ELR (cell line): Measurements from ENCODE around the gene LMAN2L.

Experiments
- DNase-seq: peaks from one replicate; pipeline ENCODE4 v3.0.0-alpha.2; 2015; ENCODE audit warnings: low read depth

LMAN2L gene

DNA sequence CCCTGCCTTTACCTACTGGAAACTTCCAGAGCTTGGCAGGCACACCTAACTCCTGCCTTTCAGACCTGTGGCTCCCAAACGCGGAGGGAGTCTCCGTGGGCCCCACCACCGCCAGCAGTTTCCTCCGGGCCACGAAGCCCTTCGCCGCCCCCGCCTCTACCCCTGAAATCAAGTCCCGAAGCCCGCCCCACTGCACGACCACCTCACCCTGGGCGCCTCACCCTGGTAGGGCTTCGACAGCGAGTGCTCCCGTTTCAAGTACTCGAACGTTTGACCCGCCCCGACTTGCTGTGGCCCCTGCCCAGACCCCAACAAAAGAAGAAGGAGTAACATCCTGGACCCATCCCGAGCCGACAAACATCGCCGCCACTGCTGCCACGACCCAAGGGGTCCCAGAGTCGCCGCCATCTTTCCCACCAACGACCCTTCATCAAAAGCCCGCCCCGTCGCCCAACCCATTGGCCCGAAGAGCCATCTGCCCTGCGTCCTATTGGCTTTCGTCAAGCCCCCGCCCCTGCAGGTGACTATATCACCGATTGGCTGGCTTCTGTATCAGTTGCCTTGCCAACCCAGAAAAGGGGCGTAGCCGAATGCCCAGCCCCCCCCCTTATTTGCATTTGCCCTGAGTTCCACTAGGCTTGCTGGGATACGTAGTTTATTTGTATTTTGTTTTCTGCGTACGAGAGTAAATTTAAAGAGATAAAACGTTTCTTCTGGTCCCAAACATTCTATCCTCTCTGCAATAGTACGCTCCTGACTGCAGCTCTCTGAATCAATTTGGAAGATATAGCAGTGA is at the start of gene LMAN2L:
TSS of gene LMAN2L (minus strand) at position 432 of the 796 bp plus-strand sequence. CDS start at position 408, 24 bp downstream.
- peak; percentile 99 for DNase-seq

DNA sequence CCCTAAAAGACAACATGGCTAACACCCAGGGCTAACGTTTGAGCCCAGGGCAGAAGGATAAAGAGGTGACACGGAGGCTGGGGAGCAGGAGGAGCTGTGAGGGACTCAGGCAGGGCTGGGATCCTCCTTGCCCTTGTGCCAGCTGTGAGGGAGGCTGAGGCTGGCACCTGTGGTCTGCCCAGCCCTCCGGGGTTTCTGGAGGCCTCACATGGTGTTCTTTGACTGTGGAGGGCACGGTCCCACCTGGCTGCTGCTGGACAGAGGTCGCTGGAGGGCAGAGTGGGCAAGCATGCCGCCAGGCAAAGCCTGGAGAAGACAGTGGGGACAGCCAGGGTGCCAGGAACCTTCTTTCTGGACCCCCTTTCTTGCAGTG is 49.4 kb upstream of the LMAN2L start:
- DNase-seq = no peak

DNA sequence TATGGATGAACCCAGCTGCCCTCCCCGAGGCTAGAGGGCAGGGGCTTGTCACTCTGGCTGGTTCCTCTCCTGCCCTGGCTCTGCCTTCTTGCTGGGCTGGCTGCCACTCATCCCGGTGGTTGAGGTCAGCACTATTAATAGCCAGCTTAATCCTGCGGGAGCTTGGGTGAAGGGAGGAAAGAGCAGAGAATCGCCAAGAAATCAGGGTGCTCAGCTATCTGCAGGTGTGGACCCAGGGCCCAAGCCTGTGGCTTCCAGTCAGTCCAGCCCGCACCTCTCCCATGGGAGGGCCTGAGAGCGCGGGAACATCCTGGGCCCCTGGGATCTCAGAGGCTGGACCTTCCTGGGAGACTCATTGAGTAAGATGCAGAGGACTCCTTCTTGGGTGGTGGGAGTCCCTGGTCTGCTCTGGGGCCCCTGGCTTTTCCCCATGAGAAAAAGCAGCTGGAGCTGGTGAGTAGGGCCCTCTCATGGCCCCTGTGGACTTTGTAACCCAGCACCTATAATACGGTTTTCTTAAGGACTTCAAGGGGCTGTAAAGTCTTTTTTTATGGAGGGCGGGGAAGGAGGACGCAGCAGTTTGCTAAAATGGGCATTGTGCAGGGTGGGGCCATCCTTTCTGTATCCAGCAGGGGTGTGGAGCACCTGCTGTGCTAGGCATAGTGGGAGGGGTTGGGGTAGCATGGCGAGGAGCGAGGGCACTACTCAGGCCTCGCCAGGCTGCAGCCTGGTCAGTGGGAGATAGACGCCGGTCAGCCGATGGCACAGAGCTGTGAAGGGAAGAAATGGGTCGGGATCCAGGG is 48.8 kb upstream of the LMAN2L start:
- no peak for DNase-seq

- no peak for DNase-seq
Measured at GRCh38 chr2:96787411-96787810, 47.5 kb upstream of the LMAN2L start.

DNA sequence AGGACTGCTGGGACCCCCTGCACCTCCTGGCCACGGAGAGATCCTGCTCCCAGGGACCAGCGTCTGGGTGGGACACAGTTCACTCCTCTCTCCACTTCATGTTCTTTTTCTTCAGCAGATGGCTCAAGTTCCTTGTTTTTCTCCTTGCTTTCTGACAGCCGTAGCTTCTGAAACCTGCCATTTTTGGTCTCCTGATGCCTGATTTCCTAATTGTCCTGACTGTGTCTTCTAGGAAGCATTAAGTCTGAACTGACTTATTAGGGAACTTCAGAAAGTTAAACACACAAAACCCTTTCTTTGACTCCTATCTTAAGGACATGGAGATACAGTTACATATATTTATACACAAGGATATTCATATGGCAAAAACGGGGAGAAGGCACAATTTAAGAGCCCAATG is 43.5 kb upstream of the LMAN2L start:
- no peak for DNase-seq

- DNase-seq = peak; percentile 16
Measured at GRCh38 chr2:96775160-96775559, 35.3 kb upstream of the LMAN2L start.

GRCh38 chr2:96773922-96774321 is 34.1 kb upstream of the LMAN2L start:
- DNase-seq = no peak

DNA sequence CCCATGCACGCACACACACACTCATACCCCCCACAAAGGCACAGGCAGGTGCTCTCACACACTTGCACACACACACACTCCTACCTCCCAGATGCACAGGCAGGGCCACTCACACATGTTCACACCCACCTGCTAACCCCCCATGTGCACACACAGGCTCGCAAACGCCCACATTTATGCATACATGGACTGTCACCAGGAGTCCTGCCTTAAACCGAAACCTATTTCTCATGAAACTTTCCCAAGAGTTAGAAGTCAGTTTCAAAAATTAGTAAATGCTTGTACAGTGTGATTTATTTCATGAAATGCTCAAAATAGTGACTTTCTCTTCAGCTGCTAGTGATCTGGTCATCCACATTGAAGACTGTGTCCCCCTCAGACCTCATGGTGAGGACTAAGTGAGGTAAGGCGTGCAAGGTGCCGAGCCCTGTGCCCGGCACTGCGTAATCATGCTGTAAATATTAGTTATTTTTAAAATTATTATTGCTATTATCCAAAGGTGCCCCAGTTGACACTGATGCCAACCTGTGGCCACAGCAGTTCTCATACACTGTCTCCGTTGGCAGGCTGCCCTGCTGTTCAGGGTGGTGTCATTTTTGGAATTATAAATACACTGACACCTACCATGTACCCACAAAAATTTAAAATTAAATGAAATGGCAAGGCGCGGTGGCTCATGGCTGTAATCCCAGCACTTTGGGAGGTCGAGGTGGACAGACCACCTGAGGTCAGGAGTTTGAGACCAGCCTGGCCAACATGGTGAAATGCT is 33.2 kb upstream of the LMAN2L start:
- no peak for DNase-seq

GRCh38 chr2:96771796-96772618 is 32.1 kb upstream of the LMAN2L start:
- DNase-seq = no peak

- DNase-seq = no peak
Measured at GRCh38 chr2:96770442-96771202, 30.8 kb upstream of the LMAN2L start.

- DNase-seq = no peak
Measured at GRCh38 chr2:96769814-96770213, 29.9 kb upstream of the LMAN2L start.

DNA sequence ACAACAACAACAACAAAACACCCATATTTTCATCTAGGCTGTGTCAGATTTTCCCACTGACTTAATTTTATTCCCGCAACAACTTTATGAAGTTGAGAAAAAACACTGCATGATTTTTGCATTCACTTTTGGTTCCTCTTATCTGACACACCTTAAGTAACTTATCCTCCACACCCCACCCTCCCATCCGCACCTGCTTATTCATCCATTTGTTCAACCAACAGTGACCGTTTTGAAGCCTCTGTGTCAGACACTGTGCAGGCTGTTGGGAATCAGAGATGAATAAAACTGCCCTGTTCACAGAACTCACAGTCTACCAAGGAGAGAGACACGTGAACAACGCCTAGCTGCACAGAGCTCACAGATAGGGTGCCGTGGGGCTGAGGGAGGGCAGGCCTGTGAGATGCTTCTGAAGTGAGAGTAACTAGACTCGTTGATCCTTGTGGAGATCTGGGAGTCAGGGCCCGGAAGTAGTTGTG is 28.3 kb upstream of the LMAN2L start:
- no peak for DNase-seq

- no peak for DNase-seq
Measured at GRCh38 chr2:96767135-96767871, 27.4 kb upstream of the LMAN2L start.

DNA sequence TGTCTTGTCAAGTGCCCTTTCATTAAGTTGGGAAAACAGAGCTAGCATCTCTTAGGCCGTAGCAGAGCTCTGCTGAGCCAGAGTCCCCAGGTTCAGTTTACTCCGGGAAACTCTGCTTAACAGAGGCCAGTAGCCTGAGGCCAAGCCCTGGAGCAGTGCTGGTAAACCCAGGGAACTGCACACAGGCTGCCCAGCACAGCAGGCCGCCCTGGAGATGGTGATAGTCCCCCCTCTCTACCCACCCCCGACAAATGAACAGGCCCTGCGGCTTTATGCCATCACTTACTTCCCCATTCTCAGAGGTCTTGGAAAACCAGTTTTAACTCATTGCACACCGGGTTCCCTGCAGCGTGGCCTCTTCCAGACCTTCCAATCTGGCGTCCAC is 24.4 kb upstream of the LMAN2L start:
- no peak for DNase-seq

GRCh38 chr2:96763511-96764252 is 23.8 kb upstream of the LMAN2L start:
- peak; percentile 42 for DNase-seq

DNA sequence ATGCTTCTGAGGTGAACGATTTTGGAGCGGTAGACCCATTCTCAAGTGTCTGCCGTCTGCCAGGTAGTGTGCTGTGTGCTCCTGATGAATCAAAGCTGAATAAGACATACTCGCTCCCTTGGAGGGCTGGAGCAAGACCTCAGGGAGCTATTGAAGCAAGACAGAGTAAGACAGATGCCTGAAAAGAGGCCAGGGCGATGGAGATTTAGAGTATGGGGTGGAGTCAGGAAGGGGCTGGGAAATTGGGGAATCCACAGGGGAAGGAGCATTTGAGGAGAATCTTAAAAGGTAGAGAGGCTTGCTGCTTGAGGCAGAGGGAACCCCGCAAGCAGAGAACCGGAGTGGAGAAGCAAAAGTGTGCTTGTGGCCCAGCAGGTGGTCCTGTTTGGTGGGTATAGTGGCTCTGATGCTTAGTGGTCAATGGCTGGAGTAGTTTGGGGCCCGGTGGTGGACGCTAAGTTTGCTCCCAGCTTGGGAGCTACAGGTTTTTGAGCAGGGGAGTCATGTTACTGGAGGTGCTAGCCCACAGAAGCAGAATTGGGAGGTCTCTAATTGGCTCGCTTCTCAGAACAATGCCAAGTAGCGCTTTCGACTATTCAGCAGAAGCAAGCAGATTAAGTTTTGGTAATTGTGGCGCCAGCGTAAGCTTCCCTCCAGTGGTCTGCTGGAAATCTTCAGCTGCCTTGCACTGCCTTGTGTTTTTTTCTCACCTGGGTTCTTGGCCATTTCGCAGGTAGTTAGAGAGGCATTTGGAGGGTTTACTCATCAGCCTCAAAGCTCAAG is 22.9 kb upstream of the LMAN2L start:
- peak; percentile 10 for DNase-seq

GRCh38 chr2:96760986-96761832 is 21.3 kb upstream of the LMAN2L start:
- DNase-seq = peak; percentile 41
